ENCODE measurements around the gene RBM47.
"Not testable (repeated sequence)": the region's sequence is repeated elsewhere in the genome, so short reads cannot be mapped to it uniquely, and the experiment has no call there.

RBM47 gene

GRCh38 chr4:40407468-40407867 is 222.2 kb downstream of the RBM47 start:
- DNase-seq (ENCODE audit: low read depth in 2 of 2), result not testable (repeated sequence)

- no peak for DNase-seq (ENCODE audit: low read depth in 2 of 2)
Observed at GRCh38 chr4:40406340-40406739, 223.3 kb downstream of the RBM47 start.

- no peak for DNase-seq (ENCODE audit: low read depth in 2 of 2)
Observed at GRCh38 chr4:40405193-40405592, 224.5 kb downstream of the RBM47 start.

- no peak for DNase-seq (ENCODE audit: low read depth in 2 of 2)
Observed at GRCh38 chr4:40403081-40403480, 226.6 kb downstream of the RBM47 start.

- no peak for DNase-seq (ENCODE audit: low read depth in 2 of 2)
Observed at GRCh38 chr4:40402556-40402955, 227.1 kb downstream of the RBM47 start.

- DNase-seq (ENCODE audit: low read depth in 2 of 2), result no peak
Observed at GRCh38 chr4:40401631-40402030, 228.0 kb downstream of the RBM47 start.

- DNase-seq (ENCODE audit: low read depth in 2 of 2), result no peak
Observed at GRCh38 chr4:40401096-40401495, 228.6 kb downstream of the RBM47 start.

- DNase-seq (ENCODE audit: low read depth in 2 of 2), result no peak
Observed at GRCh38 chr4:40399578-40399977, 230.1 kb downstream of the RBM47 start.

GRCh38 chr4:40395908-40396793 is 233.5 kb downstream of the RBM47 start:
- DNase-seq (ENCODE audit: low read depth in 2 of 2), result no peak

- no peak for DNase-seq (ENCODE audit: low read depth in 2 of 2)
Observed at GRCh38 chr4:40395166-40395900, 234.3 kb downstream of the RBM47 start.

- DNase-seq (ENCODE audit: low read depth in 2 of 2), result no peak
Observed at GRCh38 chr4:40394236-40394635, 235.4 kb downstream of the RBM47 start.

- not testable (repeated sequence) for DNase-seq (ENCODE audit: low read depth in 2 of 2)
Observed at GRCh38 chr4:40392241-40392640, 237.4 kb downstream of the RBM47 start.

GRCh38 chr4:40389986-40390385 is 239.7 kb downstream of the RBM47 start:
- no peak for DNase-seq (ENCODE audit: low read depth in 2 of 2)

- DNase-seq (ENCODE audit: low read depth in 2 of 2), result no peak
Observed at GRCh38 chr4:40388239-40388638, 241.4 kb downstream of the RBM47 start.

- no peak for DNase-seq (ENCODE audit: low read depth in 2 of 2)
Observed at GRCh38 chr4:40380647-40381046, 249.0 kb downstream of the RBM47 start.

- DNase-seq (ENCODE audit: low read depth in 2 of 2), result no peak
Observed at GRCh38 chr4:40379248-40379647, 250.4 kb downstream of the RBM47 start.

- DNase-seq (ENCODE audit: low read depth in 2 of 2), result no peak
Observed at GRCh38 chr4:40378619-40379018, 251.0 kb downstream of the RBM47 start.

GRCh38 chr4:40377512-40378365 is 251.9 kb downstream of the RBM47 start:
- no peak for DNase-seq (ENCODE audit: low read depth in 2 of 2)

- no peak for DNase-seq (ENCODE audit: low read depth in 2 of 2)
Observed at GRCh38 chr4:40375620-40376019, 254.0 kb downstream of the RBM47 start.

GRCh38 chr4:40375095-40375494 is 254.6 kb downstream of the RBM47 start:
- DNase-seq (ENCODE audit: low read depth in 2 of 2), result no peak

GRCh38 chr4:40373636-40374035 is 256.0 kb downstream of the RBM47 start:
- DNase-seq (ENCODE audit: low read depth in 2 of 2), result no peak

All from stimulated activated CD4-positive, alpha-beta T cell treated with anti-CD3 and anti-CD28 coated beads, Interleukin-4, amount 100 ng/mL, for 48 hours (primary cell).